LNCaP clone FGC (cell line): ENCODE data around the gene ARSA.
"Not testable (repeated sequence)": the region's sequence is repeated elsewhere in the genome, so short reads cannot be mapped to it uniquely, and the experiment has no call there.

Source experiments
- DNase-seq: peaks from one replicate; pipeline ENCODE4 v3.0.0-alpha.2; 2011; ENCODE audit warnings: low read depth
- H3K4me3 ChIP-seq: 2 replicates; pipeline ENCODE4 v1.5.1; 2011; ENCODE audit warnings: mild to moderate bottlenecking, low read depth, low read length, control low read depth
- CTCF ChIP-seq: IDR thresholded peaks from 2 replicates; pipeline ENCODE4 v1.5.1; 2012; ENCODE audit warnings: mild to moderate bottlenecking; ENCODE audit not compliant: control insufficient read depth, insufficient read depth; ENCODE audit errors: extremely low read depth

Gene ARSA

DNA sequence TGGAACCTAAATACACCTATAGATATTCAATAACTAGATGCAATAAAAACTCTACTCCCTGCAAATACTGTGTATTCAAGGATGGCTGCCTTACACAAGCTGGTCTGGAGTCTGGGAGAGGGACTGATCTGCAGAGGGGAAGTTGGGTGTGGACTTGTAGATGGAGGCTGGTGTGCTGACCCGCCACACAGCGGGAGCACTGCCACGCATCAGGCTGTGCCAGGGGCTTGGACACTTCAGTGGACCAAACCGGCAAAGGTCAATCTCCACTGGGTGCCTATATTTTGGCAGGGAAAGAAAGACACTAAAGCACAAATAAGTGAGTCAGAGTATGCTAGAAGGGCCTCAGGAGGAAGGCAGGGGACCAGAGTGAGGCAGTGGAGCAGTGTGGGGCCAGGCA is 42.6 kb upstream of the ARSA start:
- TF ChIP-seq CTCF, result no peak
- no peak overlapping the region for H3K4me3 ChIP-seq

DNA sequence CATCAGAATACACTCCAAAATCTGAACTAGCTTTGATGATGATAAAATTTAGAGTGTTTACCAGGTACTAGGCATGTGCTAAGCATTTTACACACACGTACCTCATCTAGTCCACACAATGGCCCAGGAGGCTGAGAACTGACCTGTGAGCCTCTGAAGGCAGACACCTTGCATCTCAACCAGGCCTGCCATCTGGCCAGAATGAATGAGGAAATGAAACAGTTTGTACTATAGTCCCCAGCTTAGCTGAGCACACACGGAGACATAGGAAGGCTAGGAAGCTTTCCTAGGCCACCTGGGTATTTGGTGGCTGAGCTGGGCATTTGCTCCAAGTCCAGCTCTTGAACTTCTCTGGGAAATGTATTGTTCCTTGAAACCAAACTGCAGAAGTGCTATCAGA is 37.8 kb upstream of the ARSA start:
- H3K4me3 ChIP-seq, result no peak overlapping the region
- DNase-seq, result no peak
- TF ChIP-seq CTCF, result no peak

More for the DNA sequence above, 42.6 kb upstream of the ARSA start:
- no peak for DNase-seq

- no peak overlapping the region for H3K4me3 ChIP-seq
- TF ChIP-seq CTCF, result no peak
- DNase-seq, result no peak
Observed at GRCh38 chr22:50665212-50665611, 37.3 kb upstream of the ARSA start.

DNA sequence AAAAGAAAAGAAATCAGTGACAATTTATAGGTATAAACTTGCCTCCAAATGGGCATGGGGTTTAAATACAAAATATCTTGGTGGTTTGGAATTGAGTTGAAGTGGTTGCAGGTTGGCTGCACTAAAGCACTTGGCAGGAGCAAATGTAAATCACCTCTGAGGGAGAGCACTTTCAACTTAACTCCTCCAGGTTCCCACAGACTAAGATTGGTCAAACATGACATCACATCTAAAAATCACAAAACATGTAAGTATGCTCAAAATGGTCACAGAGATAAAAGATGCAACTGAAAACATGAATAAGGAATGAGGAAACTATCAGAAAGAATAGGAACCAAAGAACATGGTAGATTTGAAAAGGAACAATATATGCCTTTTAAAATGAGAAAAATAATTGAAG is 32.4 kb upstream of the ARSA start:
- no peak for DNase-seq
- TF ChIP-seq CTCF, result no peak
- H3K4me3 ChIP-seq, result no peak overlapping the region

DNA sequence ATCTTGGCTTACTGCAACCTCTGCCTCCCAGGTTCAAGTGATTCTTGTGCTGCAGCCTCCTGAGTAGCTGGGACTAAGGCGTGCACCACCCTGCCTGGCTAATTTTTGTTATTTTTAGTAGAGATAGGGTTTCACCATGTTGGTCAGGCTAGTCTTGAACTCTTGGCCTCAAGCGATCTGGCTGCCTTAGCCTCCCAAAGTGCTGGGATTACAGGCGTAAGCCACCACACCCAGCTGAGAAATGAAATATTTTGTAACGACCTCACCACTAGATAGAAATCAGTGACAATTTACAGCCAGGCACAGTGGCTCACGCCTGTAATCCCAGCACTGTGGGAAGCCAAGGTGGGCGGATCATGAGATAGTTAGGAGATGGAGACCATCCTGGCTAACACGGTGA is 31.8 kb upstream of the ARSA start:
- not testable (repeated sequence) for DNase-seq, H3K4me3 ChIP-seq

DNA sequence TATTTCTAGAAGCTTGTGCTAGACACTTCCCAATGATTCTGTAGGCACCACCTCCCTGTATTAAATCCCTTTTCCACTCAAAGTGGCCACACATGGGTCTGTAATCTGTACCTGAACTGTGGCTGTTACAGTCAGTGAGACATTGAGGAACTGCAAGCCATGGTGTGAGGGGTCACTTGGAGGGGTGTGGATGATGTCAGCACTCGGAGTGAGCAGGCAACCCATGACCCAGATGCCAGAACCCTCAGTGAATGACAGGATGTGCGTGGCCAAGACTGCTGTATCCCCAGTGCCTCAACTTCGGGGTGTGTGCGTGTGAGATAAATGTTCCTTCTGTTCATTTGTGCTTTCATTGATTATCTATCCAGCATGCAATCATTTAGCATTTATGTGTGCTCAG is 30.0 kb upstream of the ARSA start:
- no peak for DNase-seq

DNA sequence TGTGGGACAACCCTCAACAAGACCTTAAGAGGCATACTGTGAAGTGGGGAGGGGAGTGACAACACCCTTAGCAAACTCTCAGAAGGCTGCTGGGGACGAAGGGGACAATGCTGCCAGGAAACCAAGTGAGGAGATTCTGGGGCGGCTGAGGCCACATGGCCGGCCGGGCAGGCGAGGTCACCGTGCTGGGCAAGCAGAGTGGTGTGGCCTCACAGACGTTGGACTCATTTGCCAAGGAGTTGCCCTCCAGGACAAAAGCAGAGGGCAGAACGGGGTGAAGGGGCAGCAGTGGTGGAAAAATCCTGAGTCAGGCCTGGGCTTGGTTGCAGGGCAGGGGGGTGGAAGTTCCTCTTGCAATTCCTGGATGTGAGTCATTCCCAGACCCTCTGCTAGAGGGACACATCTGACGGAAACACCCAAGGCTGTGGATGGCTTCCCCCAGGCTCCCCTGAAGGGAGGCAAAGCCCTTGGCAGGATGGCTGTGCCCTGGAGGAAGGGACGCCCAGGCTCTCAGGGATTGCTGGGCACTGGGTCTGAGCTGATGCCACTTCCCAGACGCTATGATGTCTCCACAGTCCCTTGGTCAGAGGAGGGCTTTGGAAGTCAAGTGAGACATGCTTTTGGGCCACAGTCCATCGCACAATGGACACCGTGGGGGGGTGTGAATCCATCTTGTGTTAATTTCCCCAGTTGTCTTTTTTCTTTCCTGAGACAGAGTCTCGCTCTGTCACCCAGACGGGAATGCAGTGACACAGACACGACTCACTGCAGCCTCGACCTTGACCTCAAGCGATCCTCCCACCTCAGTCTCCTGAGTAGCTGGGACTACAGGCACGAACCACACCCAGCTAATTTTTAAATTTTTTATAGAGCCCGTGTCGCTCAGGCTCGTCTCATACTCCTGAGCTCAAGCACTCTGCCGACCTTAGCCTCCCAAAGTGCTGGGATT is 28.4 kb upstream of the ARSA start:
- H3K4me3 ChIP-seq, result no peak overlapping the region
- no peak for DNase-seq
- no peak for TF ChIP-seq CTCF

More for the DNA sequence above, 30.0 kb upstream of the ARSA start:
- no peak overlapping the region for H3K4me3 ChIP-seq
- no peak for TF ChIP-seq CTCF

- DNase-seq, H3K4me3 ChIP-seq: not testable (repeated sequence)
Observed at GRCh38 chr22:50654664-50655063, 26.7 kb upstream of the ARSA start.
